Stimulated activated CD4-positive, alpha-beta T cell treated with anti-CD3 and anti-CD28 coated beads, Interleukin-12 subunit alpha, Interleukin-12 subunit beta, amount 100 ng/mL, for 24 hours (primary cell): ENCODE data around the gene GBX1.

Source experiments
- DNase-seq, 2 experiments: peaks; one replicate each; pipeline ENCODE4 v3.0.0-alpha.2; 2020; ENCODE audit warnings: low read depth in 2 of 2

GBX1 gene

GRCh38 chr7:151114151-151115090, 53.1 kb downstream of the GBX1 start:
- DNase-seq = no peak

DNA sequence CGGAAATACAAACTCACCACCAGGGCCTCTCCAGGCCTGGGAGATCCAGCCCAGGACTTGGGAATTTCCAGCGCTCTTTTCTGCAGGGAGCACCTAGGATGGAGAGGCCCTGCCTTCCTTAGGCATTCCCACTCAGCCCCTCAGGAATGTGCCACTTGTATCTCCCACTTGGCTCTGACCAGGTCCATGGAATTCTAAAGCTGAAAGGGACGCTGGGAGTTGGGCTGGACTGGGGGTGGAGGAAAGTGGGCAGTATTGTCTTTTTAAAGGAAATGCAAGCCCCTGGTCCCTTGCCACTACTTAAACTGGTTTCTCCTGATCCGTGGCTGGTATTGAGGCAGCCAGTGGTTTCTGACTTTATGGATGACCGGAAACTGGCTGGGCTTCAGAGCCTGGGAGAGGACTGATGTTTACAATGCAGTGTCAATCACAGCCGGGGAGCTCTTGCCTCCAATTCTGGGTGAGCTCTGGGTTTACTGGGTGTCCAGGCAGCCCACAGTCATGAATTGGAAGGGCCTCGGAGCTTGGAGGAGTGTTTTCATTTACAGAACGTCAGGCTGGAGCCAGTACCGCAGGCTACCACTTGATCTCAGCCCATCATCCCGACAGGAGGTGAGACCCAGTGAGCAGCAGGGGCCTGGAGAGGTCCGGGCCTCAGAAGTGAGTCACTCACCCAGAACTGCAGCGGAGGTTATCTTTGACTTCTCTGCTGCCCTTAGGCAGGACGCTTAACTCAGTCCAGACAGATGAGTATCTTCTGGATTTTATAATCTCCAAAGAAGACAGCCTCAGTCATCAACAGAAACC, 53.9 kb downstream of the GBX1 start:
- no peak for DNase-seq

- peak; percentile 51 to 70 for DNase-seq
Measured at GRCh38 chr7:151110941-151111645, 56.4 kb downstream of the GBX1 start.

DNA sequence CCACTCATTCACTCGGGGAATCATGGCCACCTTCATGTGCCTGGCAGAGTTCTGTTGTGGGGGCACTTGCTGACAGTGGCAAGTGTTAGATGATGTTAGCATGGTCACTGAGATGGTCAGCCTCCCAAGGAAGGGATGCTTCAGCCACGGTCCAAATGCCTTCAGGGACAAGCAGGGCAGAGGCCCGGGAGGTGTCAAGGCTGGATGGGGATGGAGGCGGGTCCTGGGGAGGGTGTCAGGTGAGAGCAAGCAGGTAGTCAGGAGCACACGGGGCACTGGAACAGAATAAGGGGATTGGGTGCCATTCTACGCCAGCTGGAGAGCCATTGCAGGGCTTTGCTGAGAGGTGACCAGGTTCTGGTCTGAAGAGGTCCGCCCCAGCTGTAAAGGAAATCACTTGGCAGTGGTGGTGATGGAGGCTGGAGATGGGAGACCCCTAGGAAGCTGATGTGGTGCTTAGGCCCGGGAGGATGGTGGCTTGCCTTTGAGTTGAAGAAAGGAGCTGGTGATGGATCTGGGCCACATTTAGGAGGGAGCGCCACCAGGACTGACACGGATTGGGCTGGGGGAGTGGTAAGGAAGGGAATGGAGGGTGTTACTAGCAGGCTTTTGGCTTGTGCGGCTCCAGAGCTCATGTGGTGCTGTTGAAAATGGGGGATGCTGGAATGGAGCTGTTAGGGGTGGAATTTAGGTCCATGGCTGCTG, 57.1 kb downstream of the GBX1 start:
- DNase-seq = no peak

- DNase-seq = no peak
Measured at GRCh38 chr7:151109094-151110048, 58.1 kb downstream of the GBX1 start.

DNA sequence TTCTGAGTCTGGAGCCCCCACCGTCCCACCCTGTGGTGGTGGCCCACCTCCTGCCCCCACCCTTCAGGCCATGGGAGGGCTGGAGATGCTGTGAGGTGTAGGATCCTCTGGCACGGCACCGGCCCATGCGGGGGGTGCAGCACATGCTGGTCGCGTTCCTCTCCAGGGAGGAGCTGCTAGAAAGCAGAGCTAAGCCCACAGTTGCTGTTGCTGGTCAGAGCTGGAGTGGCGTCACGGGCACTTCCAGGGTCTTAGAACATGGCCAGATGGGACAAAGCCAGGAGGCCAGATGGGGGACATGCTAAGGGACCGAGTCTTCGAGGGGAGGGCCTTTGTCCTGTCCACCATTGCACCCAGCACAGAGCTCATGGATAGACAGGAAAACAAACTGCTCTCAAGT, 59.6 kb downstream of the GBX1 start:
- DNase-seq = no peak

- no peak for DNase-seq
Measured at GRCh38 chr7:151104411-151105235, 62.9 kb downstream of the GBX1 start.

- DNase-seq = no peak
Measured at GRCh38 chr7:151103973-151104372, 63.5 kb downstream of the GBX1 start.

- no peak for DNase-seq
Measured at GRCh38 chr7:151102991-151103390, 64.5 kb downstream of the GBX1 start.

- no peak for DNase-seq
Measured at GRCh38 chr7:151101621-151102396, 65.7 kb downstream of the GBX1 start.

- DNase-seq = no peak
Measured at GRCh38 chr7:151100921-151101320, 66.6 kb downstream of the GBX1 start.

- no peak for DNase-seq
Measured at GRCh38 chr7:151099486-151100211, 67.8 kb downstream of the GBX1 start.
